ENCODE measurements around the gene USP3.

DNA sequence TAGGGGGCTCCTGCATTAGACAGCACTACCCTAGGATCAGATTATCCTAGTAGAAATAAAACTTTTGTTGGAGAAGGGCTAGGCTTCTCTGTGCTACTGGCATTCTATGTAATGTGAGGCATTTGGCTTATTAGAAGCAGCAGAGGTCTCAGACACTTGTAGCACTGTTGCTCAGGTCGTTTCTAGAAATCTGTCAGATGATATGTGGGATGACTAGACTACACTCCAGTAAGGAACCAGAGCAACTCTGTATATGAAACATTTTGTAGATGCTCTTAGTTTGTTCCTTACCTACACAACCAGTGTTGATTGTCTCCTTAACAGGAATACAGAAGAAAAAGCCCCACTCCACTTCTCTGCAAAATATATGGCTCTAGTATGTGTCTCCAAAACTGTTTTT lies 70.9 kb downstream of the USP3 start:
- TF ChIP-seq EP300 (IDR thresholded peaks at IDR 0.05; ENCODE audit: low read depth in 2 of 2, low read length in 2 of 2) (no peak), EP300 (CRISPR knock-in tag; IDR thresholded peaks at IDR 0.05; ENCODE audit: borderline replicate concordance) (no peak), ARHGAP35 (CRISPR knock-in tag; IDR thresholded peaks at IDR 0.05; ENCODE audit: borderline replicate concordance) (no peak), EED (CRISPR knock-in tag; IDR thresholded peaks at IDR 0.05) (no peak), ZC3H4 (CRISPR knock-in tag; IDR thresholded peaks at IDR 0.05; ENCODE audit: borderline replicate concordance) (no peak), PRDM10 (CRISPR knock-in tag; IDR thresholded peaks at IDR 0.05; ENCODE audit: low read depth) (no peak), AHDC1 (CRISPR knock-in tag; IDR thresholded peaks at IDR 0.05; ENCODE audit: borderline replicate concordance) (no peak), TBP (CRISPR knock-in tag; IDR thresholded peaks at IDR 0.05) (no peak), SIN3A (IDR thresholded peaks at IDR 0.05; ENCODE audit: borderline replicate concordance, low read depth, low read length) (no peak), NR2F1 (CRISPR knock-in tag; IDR thresholded peaks at IDR 0.05) (no peak)

Measured in HepG2 (cell line).